A549 (cell line): ENCODE measurements around the gene SP4. TPM values are rescaled to one million over a fixed set of nuclear protein-coding genes. Genes with fewer than 3 reads are reported as not detected.
A peak's percentile ranks its signal among the peaks of the same experiment; 100 is the strongest.
"Not testable (repeated sequence)": the region's sequence is repeated elsewhere in the genome, so short reads cannot be mapped to it uniquely, and the experiment has no call there.

Source experiments
- ATAC-seq, 2 experiments: fragments of 200-7000 bp in 1 of 2; fragments of >200 bp in 1 of 2; cut with Nextera tagmentation in 1 of 2; cut with Tn5 transposase in 1 of 2; 3 replicates each; pipeline versions ENCODE4 v1.8.0 to v1.9.1; 2018 to 2020; ENCODE audit warnings: mild to moderate bottlenecking in 1 of 2, moderate library complexity in 1 of 2
- CTCF ChIA-PET: fragments of 300-600 bp; sonication (Branson Sonifier 250); formaldehyde crosslinking; extraction: SDS; loops from one replicate; lab custom pipeline; 2021; ENCODE audit warnings: antibody characterized with exemption, inconsistent platforms; lab: Yijun Ruan, JAX
- POLR2A ChIA-PET: fragments of 350-600 bp; formaldehyde crosslinking; extraction: SDS; loops from one replicate; lab custom pipeline; 2021; ENCODE audit warnings: antibody characterized with exemption, inconsistent platforms; lab: Yijun Ruan, JAX
- DNase-seq, 2 experiments: peaks; one replicate each; pipeline versions ENCODE4 v3.0.0 to v3.0.0-alpha.2; 2011 to 2016; ENCODE audit warnings: low read depth in 1 of 2, low spot score in 1 of 2
- FAIRE-seq: peaks from 2 replicates; lab custom pipeline; 2011; peaks lifted over from hg19 to GRCh38; lab: Jason Lieb, UNC
- H3K27ac ChIP-seq, 2 experiments: fragments of >200 bp; sonication (Bioruptor Twin); formaldehyde crosslinking; 3 replicates each; pipeline ENCODE4 v1.5.1; 2016 to 2017
- H3K4me1 ChIP-seq: fragments of >200 bp; sonication (Bioruptor Twin); formaldehyde crosslinking; 3 replicates; pipeline ENCODE4 v1.6.1; 2016
- H3K4me2 ChIP-seq: fragments of >200 bp; sonication (Bioruptor Twin); formaldehyde crosslinking; 3 replicates; pipeline ENCODE4 v1.6.1; 2016
- H3K4me3 ChIP-seq: fragments of >200 bp; sonication (Bioruptor Twin); formaldehyde crosslinking; 3 replicates; pipeline ENCODE4 v1.5.1; 2016
- H3K9me3 ChIP-seq: fragments of >200 bp; sonication (Bioruptor Twin); formaldehyde crosslinking; 3 replicates; pipeline ENCODE4 v1.6.1; 2016
- HOXB13 ChIP-seq: fragments of 250-450 bp; sonication (Bioruptor Pico); IDR thresholded peaks from 2 replicates; pipeline ENCODE4 v1.5.0; 2020; ENCODE audit warnings: low read depth, mild to moderate bottlenecking, moderate library complexity
- HOXB5 ChIP-seq: fragments of 250-450 bp; sonication (Bioruptor Pico); IDR thresholded peaks from 2 replicates; pipeline ENCODE4 v1.5.0; 2020; ENCODE audit warnings: mild to moderate bottlenecking, moderate library complexity
- MAZ ChIP-seq: fragments of 150-350 bp; IDR thresholded peaks from 2 replicates; pipeline ENCODE4 v1.6.1; 2014; ENCODE audit warnings: antibody characterized with exemption, low read depth, low read length, borderline replicate concordance
- RAD21 ChIP-seq, 2 experiments: fragments of >200 bp in 1 of 2; sonication (Bioruptor Twin) in 1 of 2; formaldehyde crosslinking in 1 of 2; IDR thresholded peaks in 1 of 2; conservative IDR thresholded peaks in 1 of 2; 2 replicates in 1 of 2; 3 replicates in 1 of 2; pipeline ENCODE4 v1.6.1; 2012 to 2018; ENCODE audit warnings: inconsistent platforms in 1 of 2
- RCOR1 ChIP-seq: fragments of 150-350 bp; IDR thresholded peaks from 2 replicates; pipeline ENCODE4 v1.6.1; 2014; ENCODE audit warnings: antibody characterized with exemption, low read length, low read depth
- SMC3 ChIP-seq: fragments of >200 bp; sonication (Bioruptor Twin); formaldehyde crosslinking; IDR thresholded peaks from 3 replicates; pipeline ENCODE4 v1.6.1; 2018; ENCODE audit warnings: inconsistent platforms
- ZFP36 ChIP-seq: fragments of 450-650 bp; IDR thresholded peaks from 2 replicates; pipeline ENCODE4 v1.6.1; 2014; ENCODE audit warnings: borderline replicate concordance; ENCODE audit not compliant: partially characterized antibody
- WGBS: methylation state at CpG from one replicate; pipeline ENCODE4 v1.1.6; 2017; ENCODE audit errors: missing lambda C conversion rate; 5-methylcytosine and 5-hydroxymethylcytosine counted together
- polyA plus RNA-seq, 4 experiments: library from polyadenylated mRNA; depleted of rRNA in 3 of 4; stranded (reverse); fragments of >200 nt; fragmentation: RNase III in 1 of 4; extraction: RNeasy Plus Mini Kit Qiagen cat#74134 plus additional on column Dnase treatment in 1 of 4; gene quantifications; 2 replicates in 3 of 4; 3 replicates in 1 of 4; pipeline ENCODE4 v1.2.3, GENCODE V29; 2011 to 2017
- TF ChIP-seq, protein P1 (sequence below): fragments of >200 bp; sonication (Bioruptor Twin); formaldehyde crosslinking; IDR thresholded peaks from 3 replicates; pipeline ENCODE4 v1.5.1; 2016

The SP4 gene
- polyA plus RNA-seq, 2 of the 4 experiments (the other 2 are of a cell fraction): 1.9 to 5.3 TPM

- no peak for TF ChIP-seq HOXB5
- TF ChIP-seq HOXB13: no peak
- peak; percentile 17 to 47; a peak in 2 of 5 replicates for TF ChIP-seq RAD21 (conservative IDR thresholded peaks at IDR 0.05 in 1 of 2, IDR thresholded peaks at IDR 0.05 in 1 of 2)
- no peak for TF ChIP-seq RCOR1
- TF ChIP-seq, protein P1, sequence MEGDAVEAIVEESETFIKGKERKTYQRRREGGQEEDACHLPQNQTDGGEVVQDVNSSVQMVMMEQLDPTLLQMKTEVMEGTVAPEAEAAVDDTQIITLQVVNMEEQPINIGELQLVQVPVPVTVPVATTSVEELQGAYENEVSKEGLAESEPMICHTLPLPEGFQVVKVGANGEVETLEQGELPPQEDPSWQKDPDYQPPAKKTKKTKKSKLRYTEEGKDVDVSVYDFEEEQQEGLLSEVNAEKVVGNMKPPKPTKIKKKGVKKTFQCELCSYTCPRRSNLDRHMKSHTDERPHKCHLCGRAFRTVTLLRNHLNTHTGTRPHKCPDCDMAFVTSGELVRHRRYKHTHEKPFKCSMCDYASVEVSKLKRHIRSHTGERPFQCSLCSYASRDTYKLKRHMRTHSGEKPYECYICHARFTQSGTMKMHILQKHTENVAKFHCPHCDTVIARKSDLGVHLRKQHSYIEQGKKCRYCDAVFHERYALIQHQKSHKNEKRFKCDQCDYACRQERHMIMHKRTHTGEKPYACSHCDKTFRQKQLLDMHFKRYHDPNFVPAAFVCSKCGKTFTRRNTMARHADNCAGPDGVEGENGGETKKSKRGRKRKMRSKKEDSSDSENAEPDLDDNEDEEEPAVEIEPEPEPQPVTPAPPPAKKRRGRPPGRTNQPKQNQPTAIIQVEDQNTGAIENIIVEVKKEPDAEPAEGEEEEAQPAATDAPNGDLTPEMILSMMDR: peak; percentile 30; the same call in 2 of the 3 replicates
- TF ChIP-seq SMC3: peak; percentile 32; the same call in 1 of the 3 replicates
- FAIRE-seq (no peak), ATAC-seq (peak in 1 of 2 experiments; percentile 42; a peak in 1 of 6 replicates), DNase-seq (peak in 1 of 2 experiments; percentile 16)
- CTCF ChIA-PET: interaction anchor here (0.7 to 1.3 kb wide), 2 partner anchors 233 to 241 kb away, joined by 3 to 4 read pairs; no protein-coding TSS in a partner anchor
- H3K4me1 ChIP-seq: no peaks in the 10 kb centered on the region
- H3K4me3 ChIP-seq: no peak overlapping the region
- POLR2A ChIA-PET: no interaction called here
- no peak overlapping the region for H3K4me2 ChIP-seq
- no peak overlapping the region for H3K27ac ChIP-seq
- 0 out of 3 replicates have a peak, but pooled peaks cover 3% of the 10 kb centered on the region for H3K9me3 ChIP-seq
These were observed 98.1 kb downstream of the SP4 start for GRCh38 chr7:21526007-21526406.

DNA sequence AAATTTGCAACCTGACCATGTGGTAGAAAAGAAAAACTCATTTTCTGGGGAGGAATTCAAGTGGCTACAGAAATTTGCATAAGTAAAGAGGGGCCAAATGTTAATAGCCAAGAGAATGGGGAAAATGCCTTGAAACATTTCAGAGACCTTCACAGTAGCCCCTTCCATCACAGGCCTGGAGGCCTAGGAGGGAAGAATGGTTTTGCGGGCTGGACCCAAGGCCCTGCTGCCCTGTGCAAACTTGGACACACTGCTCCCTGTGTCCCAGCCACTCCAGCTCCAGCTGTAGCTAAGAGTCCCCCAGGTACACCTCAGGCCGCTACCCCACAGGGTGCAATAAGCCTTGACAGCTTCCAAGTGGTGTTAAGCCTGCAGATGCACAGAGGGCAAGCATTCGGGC, 98.6 kb downstream of the SP4 start:
- FAIRE-seq (no peak), ATAC-seq (no peak), DNase-seq (no peak)
- no peak overlapping the region for H3K4me3 ChIP-seq
- ChIA-PET POLR2A (no interaction called here), CTCF (interaction anchor here (1.1 kb wide), 1 partner anchor 252 kb away, joined by 3 read pairs; no protein-coding TSS in a partner anchor)
- TF ChIP-seq MAZ (no peak), ZFP36 (peak; percentile 47)
- no peak overlapping the region for H3K4me2 ChIP-seq
- no peak overlapping the region for H3K27ac ChIP-seq
- WGBS: 51% methylated on average over 2 of the region's 3 CpGs
- H3K4me1 ChIP-seq: no peaks in the 10 kb centered on the region
- 0 out of 3 replicates have a peak, but pooled peaks cover 3% of the 10 kb centered on the region for H3K9me3 ChIP-seq

DNA sequence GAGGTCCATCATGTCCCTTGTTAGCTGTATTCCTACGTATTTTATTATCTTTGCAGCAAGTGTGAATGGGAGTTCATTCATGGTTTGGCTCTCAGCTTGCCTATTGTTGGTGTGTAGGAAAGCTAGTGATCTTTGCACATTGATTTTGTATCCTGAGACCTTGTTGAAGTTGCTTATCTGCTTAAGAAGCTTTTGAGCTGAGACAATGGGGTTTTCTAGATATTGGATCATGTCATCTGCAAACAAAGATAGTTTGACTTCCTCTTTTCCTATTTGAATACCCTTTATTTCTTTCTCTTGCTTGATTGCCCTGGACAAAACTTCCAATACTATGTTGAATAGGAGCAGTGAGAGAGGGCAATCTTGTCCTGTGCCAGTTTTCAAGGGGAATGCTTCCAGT, 104.6 kb downstream of the SP4 start:
- DNase-seq, H3K4me2 ChIP-seq, H3K27ac ChIP-seq, POLR2A ChIA-PET, ATAC-seq, CTCF ChIA-PET, H3K9me3 ChIP-seq, FAIRE-seq, H3K4me1 ChIP-seq, H3K4me3 ChIP-seq: not testable (repeated sequence)
- 0% methylated on average over 1 of the region's 1 CpG for WGBS

- ATAC-seq, H3K27ac ChIP-seq, H3K4me3 ChIP-seq, FAIRE-seq, H3K4me1 ChIP-seq, H3K4me2 ChIP-seq, H3K9me3 ChIP-seq, POLR2A ChIA-PET, DNase-seq: not testable (repeated sequence)
- CTCF ChIA-PET: interaction anchor here (0.6 kb wide), 1 partner anchor 280 kb away, joined by 4 read pairs; no protein-coding TSS in a partner anchor
These were observed 105.8 kb downstream of the SP4 start for GRCh38 chr7:21533646-21534045.

- H3K27ac ChIP-seq, DNase-seq, H3K9me3 ChIP-seq, H3K4me3 ChIP-seq, H3K4me2 ChIP-seq, FAIRE-seq, H3K4me1 ChIP-seq, POLR2A ChIA-PET, ATAC-seq: not testable (repeated sequence)
- CTCF ChIA-PET: interaction anchor here (1.2 kb wide), 1 partner anchor 11 kb away, joined by 3 read pairs; no protein-coding TSS in a partner anchor
- WGBS: 75% methylated on average over 22 of the region's 27 CpGs
These were observed 108.7 kb downstream of the SP4 start for GRCh38 chr7:21536445-21537118.
